OCI-LY7 (cell line): ENCODE data around the gene AUNIP. TPM values are rescaled to one million over a fixed set of nuclear protein-coding genes. Genes with fewer than 3 reads are reported as not detected.
A peak's percentile ranks its signal among the peaks of the same experiment; 100 is the strongest.

Experiments used
- BruUV-seq: library from RNA; stranded (reverse); fragments of 400-500 nt; replicated peaks from 2 replicates; lab custom pipeline; 2021; lab: Mats Ljungman, UMichigan
- CTCF ChIA-PET: fragments of 300-600 bp; sonication (Branson Sonifier 250); formaldehyde crosslinking; loops from one replicate; lab custom pipeline; 2022; ENCODE audit warnings: antibody characterized with exemption; ENCODE audit not compliant: unreplicated experiment; lab: Charles Lee
- POLR2A ChIA-PET: fragments of 300-600 bp; sonication (Branson Sonifier 250); formaldehyde crosslinking; loops from one replicate; lab custom pipeline; 2022; ENCODE audit warnings: antibody characterized with exemption; lab: Charles Lee
- DNase-seq: peaks from one replicate; pipeline ENCODE4 v3.0.0-alpha.2; 2015; ENCODE audit warnings: low spot score
- H2AFZ ChIP-seq: fragments of 200-600 bp; sonication (generic), shearing (Covaris generic); 2 replicates; pipeline ENCODE4 v1.6.1; 2014; ENCODE audit warnings: mild to moderate bottlenecking, antibody characterized with exemption, low read length, moderate library complexity
- H3K27ac ChIP-seq: fragments of 200-600 bp; sonication (generic); 2 replicates; pipeline ENCODE4 v1.5.1; 2014; ENCODE audit warnings: mixed run types, low read depth, mild to moderate bottlenecking, moderate library complexity, low read length, inconsistent platforms; ENCODE audit not compliant: poor library complexity, severe bottlenecking
- H3K36me3 ChIP-seq: fragments of 200-600 bp; sonication (generic); 2 replicates; pipeline ENCODE4 v1.6.1; 2014; ENCODE audit warnings: mild to moderate bottlenecking, antibody characterized with exemption, low read length, moderate library complexity, mixed read lengths; ENCODE audit not compliant: insufficient read depth
- H3K4me1 ChIP-seq: fragments of 200-600 bp; sonication (generic); 2 replicates; pipeline ENCODE4 v1.5.1; 2014; ENCODE audit warnings: mild to moderate bottlenecking, low read length; ENCODE audit not compliant: insufficient read depth, poor library complexity, severe bottlenecking
- H3K4me2 ChIP-seq: fragments of 200-600 bp; sonication (generic); 2 replicates; pipeline ENCODE4 v1.6.1; 2014; ENCODE audit warnings: mild to moderate bottlenecking, low read length
- H3K4me3 ChIP-seq: fragments of 200-600 bp; sonication (generic); 2 replicates; pipeline ENCODE4 v1.5.1; 2014; ENCODE audit warnings: mild to moderate bottlenecking, low read depth, low read length; ENCODE audit not compliant: poor library complexity, severe bottlenecking
- H3K79me2 ChIP-seq: fragments of 200-600 bp; sonication (generic); 2 replicates; pipeline ENCODE4 v1.6.1; 2016; ENCODE audit warnings: low read depth, mild to moderate bottlenecking, low read length, moderate library complexity, mixed read lengths; ENCODE audit not compliant: insufficient read depth
- H3K9me2 ChIP-seq: fragments of 200-600 bp; sonication (generic); 2 replicates; pipeline ENCODE4 v1.6.1; 2016; ENCODE audit warnings: mild to moderate bottlenecking, low read length, mixed read lengths; ENCODE audit not compliant: insufficient read depth
- H3K9me3 ChIP-seq: fragments of 200-600 bp; sonication (generic); 2 replicates; pipeline ENCODE4 v1.6.1; 2014; ENCODE audit warnings: mild to moderate bottlenecking, mixed run types, low read length, mixed read lengths
- H4K20me1 ChIP-seq: fragments of 200-600 bp; sonication (generic); 2 replicates; pipeline ENCODE4 v1.6.1; 2014; ENCODE audit warnings: mild to moderate bottlenecking, antibody characterized with exemption, low read length, moderate library complexity, mixed read lengths; ENCODE audit not compliant: insufficient read depth
- EZH2phosphoT487 ChIP-seq: fragments of 200-600 bp; sonication (generic); IDR thresholded peaks from 2 replicates; pipeline ENCODE4 v1.6.1; 2018; ENCODE audit warnings: low read depth, borderline replicate concordance, mild to moderate bottlenecking, mixed run types, antibody characterized with exemption, low read length, moderate library complexity, mixed read lengths
- intact Hi-C: fragments of 100-400 bp; cut with micrococcal nuclease; formaldehyde crosslinking; loops from one replicate; pipeline ENCODE4 v1.10.0; 2022; ENCODE audit not compliant: unreplicated experiment
- total RNA-seq, 2 experiments: library from RNA; depleted of rRNA in 1 of 2; stranded (reverse); fragments of >200 nt in 1 of 2; shearing (Covaris generic) in 1 of 2; gene quantifications; 2 replicates each; pipeline ENCODE4 v1.2.3, GENCODE V29; 2014 to 2022
- TF ChIP-seq, protein P1 (sequence below): fragments of 200-600 bp; sonication (generic); conservative IDR thresholded peaks from 2 replicates; pipeline ENCODE4 v1.5.1; 2014; ENCODE audit warnings: mild to moderate bottlenecking, antibody characterized with exemption, low read length, moderate library complexity, mixed read lengths

Gene AUNIP
- total RNA-seq, 2 experiments from 2014 or later, result 15.1 to 21.5 TPM

GRCh38 chr1:25797939-25798338, 61.3 kb downstream of the AUNIP start:
- Histone ChIP-seq H3K79me2 (no peaks in the 10 kb centered on the region), H3K4me2 (no peak overlapping the region), H3K9me3 (no peaks in the 10 kb centered on the region), H3K4me1 (peaks cover 40% of the 10 kb centered on the region), H3K4me3 (no peak overlapping the region), H3K9me2 (no peaks in the 10 kb centered on the region), H3K27ac (no peak overlapping the region), H2AFZ (no peak overlapping the region), H3K36me3 (no peaks in the 10 kb centered on the region), H4K20me1 (no peaks in the 10 kb centered on the region)
- CTCF ChIA-PET, result interaction anchor here (0.7 to 0.8 kb wide), 2 partner anchors 13 to 22 kb away, joined by 3 to 4 read pairs; no protein-coding TSS in a partner anchor
- intact Hi-C loops, result loop anchor here (2.0 to 5.0 kb wide), 2 partner anchors 181 to 296 kb away; partner anchors contain the start of gene MAN1C1
- TF ChIP-seq, protein P1, sequence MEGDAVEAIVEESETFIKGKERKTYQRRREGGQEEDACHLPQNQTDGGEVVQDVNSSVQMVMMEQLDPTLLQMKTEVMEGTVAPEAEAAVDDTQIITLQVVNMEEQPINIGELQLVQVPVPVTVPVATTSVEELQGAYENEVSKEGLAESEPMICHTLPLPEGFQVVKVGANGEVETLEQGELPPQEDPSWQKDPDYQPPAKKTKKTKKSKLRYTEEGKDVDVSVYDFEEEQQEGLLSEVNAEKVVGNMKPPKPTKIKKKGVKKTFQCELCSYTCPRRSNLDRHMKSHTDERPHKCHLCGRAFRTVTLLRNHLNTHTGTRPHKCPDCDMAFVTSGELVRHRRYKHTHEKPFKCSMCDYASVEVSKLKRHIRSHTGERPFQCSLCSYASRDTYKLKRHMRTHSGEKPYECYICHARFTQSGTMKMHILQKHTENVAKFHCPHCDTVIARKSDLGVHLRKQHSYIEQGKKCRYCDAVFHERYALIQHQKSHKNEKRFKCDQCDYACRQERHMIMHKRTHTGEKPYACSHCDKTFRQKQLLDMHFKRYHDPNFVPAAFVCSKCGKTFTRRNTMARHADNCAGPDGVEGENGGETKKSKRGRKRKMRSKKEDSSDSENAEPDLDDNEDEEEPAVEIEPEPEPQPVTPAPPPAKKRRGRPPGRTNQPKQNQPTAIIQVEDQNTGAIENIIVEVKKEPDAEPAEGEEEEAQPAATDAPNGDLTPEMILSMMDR, result peak; percentile 74
- no peak for TF ChIP-seq EZH2phosphoT487
- BruUV-seq, result no TSS peak
- POLR2A ChIA-PET, result no interaction called here
- peak; percentile 43 for DNase-seq

DNA sequence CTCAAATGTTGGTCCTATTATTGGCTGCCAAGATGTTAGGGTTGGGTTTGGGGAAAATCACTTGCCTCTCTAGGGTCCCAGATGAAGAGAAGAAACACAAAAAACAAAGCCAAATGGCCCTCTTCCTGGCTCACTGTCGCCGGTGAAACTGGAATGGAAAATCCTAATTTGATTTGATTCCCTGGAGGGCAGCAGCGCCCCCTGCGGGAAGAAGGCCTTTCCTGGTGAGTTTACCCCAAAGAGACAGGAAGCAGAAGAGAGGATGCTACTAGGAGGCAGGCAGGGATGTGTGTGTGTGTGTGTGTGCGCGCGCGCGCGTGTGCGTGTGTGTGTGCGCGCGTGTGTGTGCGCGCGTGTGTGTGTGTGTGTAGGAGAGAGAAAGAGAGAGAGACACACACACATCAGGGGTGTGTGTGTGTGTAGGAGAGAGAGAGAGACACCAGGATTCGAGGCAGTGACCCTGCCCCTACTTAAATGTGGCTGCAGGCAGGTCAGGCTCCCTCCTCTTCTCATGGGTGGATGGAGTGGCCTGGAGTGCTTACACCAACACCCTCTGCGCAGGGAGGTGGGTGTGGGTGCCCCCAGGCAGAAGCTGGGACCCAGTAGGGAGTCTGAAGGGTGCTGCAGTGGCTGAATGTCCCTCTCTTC, 62.3 kb downstream of the AUNIP start:
- BruUV-seq, result no TSS peak
- H3K79me2 ChIP-seq, result no peaks in the 10 kb centered on the region
- ChIA-PET POLR2A (no interaction called here), CTCF (no interaction called here)
- peaks cover 32% of the 10 kb centered on the region for H3K4me1 ChIP-seq
- H3K9me3 ChIP-seq, result no peaks in the 10 kb centered on the region
- H3K4me3 ChIP-seq, result no peak overlapping the region
- TF ChIP-seq, protein P1, result peak; percentile 84
- TF ChIP-seq EZH2phosphoT487, result no peak
- no peak overlapping the region for H3K27ac ChIP-seq
- no peaks in the 10 kb centered on the region for H3K9me2 ChIP-seq
- no peaks in the 10 kb centered on the region for H4K20me1 ChIP-seq
- peak overlapping the region; percentile 27; the same call in 1 of the 2 replicates for H3K4me2 ChIP-seq
- peak; percentile 83 for DNase-seq
- peak overlapping the region; percentile 83; the same call in 1 of the 2 replicates for H2AFZ ChIP-seq
- H3K36me3 ChIP-seq, result no peaks in the 10 kb centered on the region
- intact Hi-C loops, result loop anchor here (2.0 to 5.0 kb wide), 2 partner anchors 180 to 295 kb away; partner anchors contain the start of gene MAN1C1
